Activated T-cell treated with anti-CD3 and anti-CD28 coated beads, Interleukin-2, amount 50 U/mL, for 1 hour (primary cell): ENCODE results near the gene ZNF215.
"Not testable (repeated sequence)": the region's sequence is repeated elsewhere in the genome, so short reads cannot be mapped to it uniquely, and the experiment has no call there.

Experiments
- DNase-seq: peaks from one replicate; pipeline ENCODE4 v3.0.0-alpha.2; 2020

ZNF215 gene

GRCh38 chr11:6943131-6943530 is 16.9 kb downstream of the ZNF215 start:
- DNase-seq: no peak

DNA sequence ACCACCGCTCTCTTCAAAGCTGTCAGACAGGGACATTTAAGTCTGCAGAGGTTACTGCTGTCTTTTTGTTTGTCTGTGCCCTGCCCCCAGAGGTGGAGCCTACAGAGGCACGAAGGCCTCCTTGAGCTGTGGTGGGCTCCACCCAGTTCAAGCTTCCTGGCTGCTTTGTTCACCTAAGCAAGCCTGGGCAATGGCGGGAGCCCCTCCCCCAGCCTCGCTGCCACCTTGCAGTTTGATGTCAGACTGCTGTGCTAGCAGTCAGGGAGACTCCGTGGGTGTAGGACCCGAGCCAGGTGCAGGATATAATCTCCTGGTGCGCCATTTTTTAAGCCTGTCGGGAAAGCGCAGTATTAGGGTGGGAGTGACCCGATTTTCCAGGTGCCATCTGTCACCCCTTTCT is 28.0 kb downstream of the ZNF215 start:
- not testable (repeated sequence) for DNase-seq

GRCh38 chr11:6962141-6962540 is 35.9 kb downstream of the ZNF215 start:
- DNase-seq: no peak

DNA sequence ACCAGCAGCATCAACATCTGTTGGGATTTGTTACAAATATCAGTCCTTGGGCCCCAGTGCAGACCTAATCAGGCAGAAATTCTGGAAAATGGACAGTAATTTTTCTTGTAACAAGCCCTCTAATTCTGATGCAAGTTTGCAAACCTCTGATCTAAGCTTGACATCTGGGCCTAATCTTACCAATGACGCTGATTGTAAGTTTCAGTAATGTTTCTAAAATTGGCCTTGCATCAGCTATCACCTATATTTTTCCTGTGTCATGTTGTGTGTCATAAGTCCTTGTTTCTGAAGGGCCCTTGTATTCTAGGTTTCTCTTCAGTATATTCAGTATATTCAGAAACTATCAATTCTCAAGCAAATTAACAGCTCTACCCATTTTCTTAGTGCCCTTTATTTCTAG is 36.4 kb downstream of the ZNF215 start:
- no peak for DNase-seq

- DNase-seq: no peak
Measured at GRCh38 chr11:6968816-6969215, 42.6 kb downstream of the ZNF215 start.

GRCh38 chr11:6969854-6970253 is 43.6 kb downstream of the ZNF215 start:
- DNase-seq: not testable (repeated sequence)

DNA sequence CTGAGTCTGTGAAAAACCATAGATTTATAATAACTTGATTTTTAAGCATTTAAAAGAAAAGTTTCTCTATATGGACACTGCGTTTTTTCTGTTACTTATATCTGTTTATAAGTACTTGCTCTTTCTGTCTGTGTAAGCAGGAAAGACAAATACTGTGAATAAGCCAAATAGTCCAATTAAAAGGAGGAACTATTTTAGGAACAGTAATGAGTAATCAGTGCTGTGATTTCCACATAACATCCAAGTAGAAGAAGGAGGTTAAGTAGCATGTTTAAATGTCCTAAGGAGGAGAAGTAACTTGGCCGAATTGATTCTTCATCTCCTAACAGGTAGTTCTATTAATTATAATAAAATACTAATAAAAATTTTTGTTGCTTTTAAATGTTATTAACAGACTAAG is 53.1 kb downstream of the ZNF215 start:
- no peak for DNase-seq

DNA sequence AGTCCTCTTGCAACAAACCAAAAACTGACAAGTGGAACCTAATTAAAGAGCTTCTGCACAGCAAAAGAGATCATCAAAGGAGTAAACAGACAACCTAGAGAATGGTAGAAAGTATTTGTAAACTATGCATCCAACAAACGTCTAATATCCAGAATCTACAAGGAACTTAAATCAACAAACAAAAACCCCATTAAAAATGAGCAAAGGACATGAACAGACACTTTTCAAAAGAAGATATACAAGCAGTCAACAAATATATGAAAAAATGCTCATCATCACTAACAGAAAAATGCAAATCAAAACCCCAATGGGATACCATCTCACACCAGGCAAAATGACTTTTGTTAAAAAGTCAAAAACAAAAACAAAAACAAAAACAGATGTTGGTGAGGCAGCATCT is 60.3 kb downstream of the ZNF215 start:
- DNase-seq: no peak

DNA sequence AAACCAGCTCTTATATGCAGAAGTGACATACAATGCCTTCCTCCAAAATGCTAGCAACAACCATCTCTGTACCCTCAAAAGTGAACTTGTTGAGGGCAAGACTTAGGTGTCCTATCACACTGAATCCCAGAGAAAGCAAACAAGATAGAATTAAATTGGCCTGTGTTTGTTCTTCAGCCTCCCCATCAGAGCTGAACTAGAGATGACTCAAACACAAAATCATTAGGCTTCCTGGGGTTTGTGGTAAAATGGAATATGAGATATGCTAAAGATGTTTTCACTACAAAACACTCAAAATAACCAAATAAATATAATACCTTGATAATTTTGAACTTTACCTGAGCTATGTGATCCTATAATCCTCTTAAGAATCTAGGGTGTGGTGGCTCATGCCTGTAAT is 62.3 kb downstream of the ZNF215 start:
- DNase-seq: no peak

- DNase-seq: no peak
Measured at GRCh38 chr11:6991227-6991626, 65.0 kb downstream of the ZNF215 start.

- no peak for DNase-seq
Measured at GRCh38 chr11:6992026-6992425, 65.8 kb downstream of the ZNF215 start.

GRCh38 chr11:6992457-6993417 is 66.5 kb downstream of the ZNF215 start:
- no peak for DNase-seq

- DNase-seq: no peak
Measured at GRCh38 chr11:6995703-6996102, 69.5 kb downstream of the ZNF215 start.

- DNase-seq: no peak
Measured at GRCh38 chr11:7004482-7004881, 78.3 kb downstream of the ZNF215 start.
